Measurements from ENCODE around the gene RPL9.
"Not testable (repeated sequence)": the region's sequence is repeated elsewhere in the genome, so short reads cannot be mapped to it uniquely, and the experiment has no call there.

The RPL9 gene

GRCh38 chr4:39427520-39428114, 31.1 kb downstream of the RPL9 start:
- DNase-seq (ENCODE audit: extremely low read depth in 1 of 2, low read depth in 1 of 2) = no peak

- DNase-seq (ENCODE audit: extremely low read depth in 1 of 2, low read depth in 1 of 2) = no peak
These were observed 32.0 kb downstream of the RPL9 start for GRCh38 chr4:39426728-39427127.

GRCh38 chr4:39425297-39425696, 33.4 kb downstream of the RPL9 start:
- not testable (repeated sequence) for DNase-seq (ENCODE audit: extremely low read depth in 1 of 2, low read depth in 1 of 2)

- no peak for DNase-seq (ENCODE audit: extremely low read depth in 1 of 2, low read depth in 1 of 2)
These were observed 36.5 kb downstream of the RPL9 start for GRCh38 chr4:39422247-39422646.

- no peak for DNase-seq (ENCODE audit: extremely low read depth in 1 of 2, low read depth in 1 of 2)
These were observed 42.9 kb downstream of the RPL9 start for GRCh38 chr4:39415678-39416283.

GRCh38 chr4:39411561-39411960, 47.2 kb downstream of the RPL9 start:
- DNase-seq (ENCODE audit: extremely low read depth in 1 of 2, low read depth in 1 of 2) = not testable (repeated sequence)

GRCh38 chr4:39410415-39410814, 48.3 kb downstream of the RPL9 start:
- no peak for DNase-seq (ENCODE audit: extremely low read depth in 1 of 2, low read depth in 1 of 2)

GRCh38 chr4:39407584-39407885, 51.2 kb downstream of the RPL9 start:
- DNase-seq (ENCODE audit: extremely low read depth in 1 of 2, low read depth in 1 of 2) = no peak

- DNase-seq (ENCODE audit: extremely low read depth in 1 of 2, low read depth in 1 of 2) = no peak
These were observed 51.7 kb downstream of the RPL9 start, which contains the start of gene KLB for GRCh38 chr4:39406763-39407583. TSS of gene KLB (plus strand) at chr4:39406930. CDS start at chr4:39406950, 20 bp downstream.

Measured in stimulated activated CD8-positive, alpha-beta memory T cell treated with anti-CD3 and anti-CD28 coated beads, Interleukin-7, amount 100 ng/mL, for 48 hours (primary cell).